GM19467 (cell line): ENCODE measurements around the gene MED13L.

Experiments
- ATAC-seq: cut with Tn5 transposase; IDR thresholded peaks from one replicate; pipeline ENCODE4 v1.9.1; 2021; ENCODE audit warnings: mild to moderate bottlenecking, moderate library complexity; ENCODE audit not compliant: unreplicated experiment

Gene MED13L

DNA sequence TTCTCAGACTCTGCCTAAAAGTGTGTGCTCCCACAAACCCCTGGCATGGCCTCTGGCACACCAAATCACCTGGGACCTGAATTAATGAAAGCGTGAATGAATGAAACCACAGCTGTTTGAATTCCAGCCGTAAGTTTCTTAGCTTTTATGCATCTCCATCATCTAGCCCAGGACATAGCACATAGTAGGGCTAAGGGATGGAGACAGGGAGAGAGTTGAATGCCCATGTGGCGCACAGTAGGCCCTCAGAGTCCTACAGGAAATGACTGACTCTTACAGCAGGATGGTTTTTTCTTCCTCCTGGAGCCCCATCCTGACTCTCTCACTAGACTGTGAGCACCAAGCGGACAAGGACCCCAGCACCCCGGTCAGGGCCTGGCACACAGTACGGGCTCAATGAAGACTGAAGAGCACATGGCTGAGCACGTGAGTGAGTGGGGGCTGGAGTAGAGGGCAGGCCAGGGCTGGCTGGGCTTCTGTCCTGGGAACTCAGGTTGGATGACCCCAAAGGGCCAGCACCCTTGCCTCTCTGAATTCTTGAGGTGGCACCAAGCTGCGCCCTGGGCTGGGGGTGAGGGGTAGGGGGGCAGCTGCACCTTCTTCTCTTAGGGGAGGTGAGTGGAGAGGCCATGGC, 351.3 kb downstream of the MED13L start:
- ATAC-seq = no peak

DNA sequence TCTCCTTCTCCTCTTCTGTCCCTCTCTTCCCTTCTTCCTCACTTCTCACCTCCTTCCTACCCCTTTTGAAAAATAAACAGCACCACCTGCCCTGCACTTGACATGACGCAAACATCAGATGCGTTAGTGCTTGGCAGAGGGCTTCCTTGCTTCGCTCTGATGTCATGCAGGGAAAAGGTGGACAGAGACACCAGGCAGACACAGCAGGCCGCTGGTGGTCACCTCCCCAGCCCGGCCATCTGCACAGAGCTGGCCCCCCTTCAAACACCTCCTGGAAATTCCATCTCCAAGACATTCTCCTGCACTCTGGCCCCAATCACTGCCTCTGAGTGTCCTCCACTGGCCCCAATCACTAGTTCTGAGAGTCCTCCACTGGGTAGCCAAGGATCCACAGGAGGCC, 353.6 kb downstream of the MED13L start:
- ATAC-seq = no peak

- ATAC-seq = no peak
Observed at GRCh38 chr12:115922952-115923564, 354.4 kb downstream of the MED13L start.

DNA sequence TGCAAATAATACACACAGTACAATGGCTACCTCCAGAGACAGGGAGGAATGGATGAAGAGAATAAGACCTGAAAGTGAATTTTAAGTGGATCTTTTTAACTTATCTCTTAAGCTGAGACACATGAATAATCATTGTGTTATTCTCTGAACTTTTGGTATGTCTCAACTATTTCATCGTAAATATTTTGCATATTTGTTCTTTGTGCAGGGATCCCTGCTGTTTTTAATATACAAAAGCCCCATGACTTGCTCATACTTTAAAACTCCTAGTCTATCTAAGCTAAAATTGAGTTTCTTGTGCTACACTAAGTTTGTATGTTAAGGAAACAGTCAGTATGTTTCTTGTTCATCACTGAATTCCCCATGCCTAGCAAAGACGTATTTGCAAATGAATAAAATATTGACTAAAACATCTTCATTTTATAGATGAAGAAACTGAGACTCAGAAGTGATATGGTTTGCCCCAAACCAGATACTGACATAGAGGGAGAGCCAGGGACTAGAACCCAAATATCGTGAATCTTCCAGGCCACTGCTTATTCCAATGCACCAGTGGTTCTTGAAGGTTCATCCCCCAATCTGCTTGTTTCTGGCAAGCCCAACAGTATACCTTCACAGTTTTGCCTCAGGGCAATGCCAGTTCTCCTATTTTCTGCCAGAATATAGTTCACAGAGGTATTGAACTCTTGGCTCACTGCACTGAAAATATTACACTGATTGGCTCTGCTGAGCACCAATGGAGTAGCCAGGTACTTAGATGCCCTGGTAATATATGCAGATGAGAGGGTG, 356.9 kb downstream of the MED13L start:
- no peak for ATAC-seq

DNA sequence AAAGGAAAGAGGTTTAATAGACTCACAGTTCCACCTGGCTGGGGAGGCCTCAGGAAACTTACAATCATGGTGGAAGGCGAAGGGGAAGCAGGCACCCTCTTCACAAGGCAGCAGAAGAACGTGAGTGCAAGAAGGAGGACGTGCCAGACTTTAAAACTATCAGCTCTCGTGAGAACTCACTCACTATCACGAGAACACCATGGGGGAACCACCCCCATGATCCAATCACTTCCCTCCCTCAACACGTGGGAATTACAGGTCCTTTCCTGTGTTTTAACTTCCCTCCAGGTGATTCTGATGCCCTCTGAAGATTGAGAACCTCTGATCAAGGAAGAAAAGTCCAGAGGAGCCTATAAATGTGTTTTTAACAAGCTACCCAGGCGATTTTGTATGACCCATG, 358.7 kb downstream of the MED13L start:
- no peak for ATAC-seq

- peak; percentile 77 for ATAC-seq
Observed at GRCh38 chr12:115916910-115917668, 360.4 kb downstream of the MED13L start.

GRCh38 chr12:115914122-115914521, 363.4 kb downstream of the MED13L start:
- no peak for ATAC-seq

- no peak for ATAC-seq
Observed at GRCh38 chr12:115912440-115912839, 365.1 kb downstream of the MED13L start.

DNA sequence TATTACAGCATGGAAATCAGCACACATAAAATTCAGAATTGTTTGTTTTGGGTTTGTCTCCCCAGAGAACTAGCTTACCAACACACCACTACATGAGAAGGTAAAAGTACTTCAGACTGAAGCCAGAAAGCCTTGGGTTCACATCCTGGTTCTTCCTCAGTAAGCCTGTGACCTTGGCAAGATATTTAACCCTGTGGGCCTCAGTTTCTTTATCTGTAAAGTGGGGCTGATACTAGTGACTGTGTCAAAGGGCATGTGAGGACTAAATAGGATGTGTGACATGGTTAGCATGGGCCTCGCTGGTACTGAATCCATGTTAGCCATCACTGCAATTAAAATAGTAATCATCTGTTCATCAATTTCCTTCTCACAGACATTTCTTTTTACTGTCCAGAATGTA, 366.1 kb downstream of the MED13L start:
- ATAC-seq = no peak

- no peak for ATAC-seq
Observed at GRCh38 chr12:115910057-115910456, 367.4 kb downstream of the MED13L start.
